Measurements from ENCODE around the gene ZNF554. TPM values are rescaled to one million over a fixed set of nuclear protein-coding genes. Genes with fewer than 3 reads are reported as not detected.

The ZNF554 gene
- total RNA-seq, 2 experiments from 2014 or later: 0.83 to 1.5 TPM

- TF ChIP-seq CTCF (IDR thresholded peaks at IDR 0.05): no peak
- H3K27ac Mint-ChIP-seq: peak overlapping the region; percentile 76
- peak; percentile 49 for ATAC-seq
- intact Hi-C loops (cut with micrococcal nuclease): no loop called here
- H3K27me3 Mint-ChIP-seq: no peaks in the 10 kb centered on the region
- H3K4me3 Mint-ChIP-seq: no peak overlapping the region
- DNase-seq: no peak
- H3K4me1 Mint-ChIP-seq (ENCODE audit: low read depth): peaks cover 19% of the 10 kb centered on the region
- ChIA-PET CTCF (interaction anchor here (1.7 kb wide), 1 partner anchor 208 kb away, joined by 3 read pairs; no protein-coding TSS in a partner anchor), POLR2A (no interaction called here)
- peaks cover 41% of the 10 kb centered on the region for H3K36me3 Mint-ChIP-seq (ENCODE audit: low read depth)
- H3K9me3 Mint-ChIP-seq: peaks cover 38% of the 10 kb centered on the region
These were observed 36.9 kb downstream of the ZNF554 start for GRCh38 chr19:2856457-2857050.

- intact Hi-C loops (cut with micrococcal nuclease): no loop called here
- peaks cover 19% of the 10 kb centered on the region for H3K4me1 Mint-ChIP-seq (ENCODE audit: low read depth)
- peaks cover 18% of the 10 kb centered on the region for H3K36me3 Mint-ChIP-seq (ENCODE audit: low read depth)
- ChIA-PET CTCF (interaction anchor here (1.0 to 2.1 kb wide), 3 partner anchors 14 to 210 kb away, joined by 3 to 6 read pairs (median 3); no protein-coding TSS in a partner anchor), POLR2A (no interaction called here)
- DNase-seq (no peak), ATAC-seq (no peak)
- H3K4me3 Mint-ChIP-seq: no peak overlapping the region
- no peak for TF ChIP-seq CTCF (IDR thresholded peaks at IDR 0.05)
- no peak overlapping the region for H3K27ac Mint-ChIP-seq
- no peaks in the 10 kb centered on the region for H3K27me3 Mint-ChIP-seq
- peaks cover 19% of the 10 kb centered on the region for H3K9me3 Mint-ChIP-seq
These were observed 39.2 kb downstream of the ZNF554 start for GRCh38 chr19:2858864-2859263.

- ChIA-PET POLR2A (no interaction called here), CTCF (no interaction called here)
- Mint-ChIP-seq H3K27me3 (peaks cover 2% of the 10 kb centered on the region), H3K9me3 (no peaks in the 10 kb centered on the region), H3K4me3 (no peak overlapping the region), H3K36me3 (ENCODE audit: low read depth) (no peaks in the 10 kb centered on the region), H3K4me1 (ENCODE audit: low read depth) (peaks cover 2% of the 10 kb centered on the region), H3K27ac (no peak overlapping the region)
- no peak for TF ChIP-seq CTCF (IDR thresholded peaks at IDR 0.05)
- no peak for DNase-seq
- ATAC-seq: no peak
- intact Hi-C loops (cut with micrococcal nuclease): no loop called here
These were observed 44.1 kb downstream of the ZNF554 start for GRCh38 chr19:2863816-2864215.

DNA sequence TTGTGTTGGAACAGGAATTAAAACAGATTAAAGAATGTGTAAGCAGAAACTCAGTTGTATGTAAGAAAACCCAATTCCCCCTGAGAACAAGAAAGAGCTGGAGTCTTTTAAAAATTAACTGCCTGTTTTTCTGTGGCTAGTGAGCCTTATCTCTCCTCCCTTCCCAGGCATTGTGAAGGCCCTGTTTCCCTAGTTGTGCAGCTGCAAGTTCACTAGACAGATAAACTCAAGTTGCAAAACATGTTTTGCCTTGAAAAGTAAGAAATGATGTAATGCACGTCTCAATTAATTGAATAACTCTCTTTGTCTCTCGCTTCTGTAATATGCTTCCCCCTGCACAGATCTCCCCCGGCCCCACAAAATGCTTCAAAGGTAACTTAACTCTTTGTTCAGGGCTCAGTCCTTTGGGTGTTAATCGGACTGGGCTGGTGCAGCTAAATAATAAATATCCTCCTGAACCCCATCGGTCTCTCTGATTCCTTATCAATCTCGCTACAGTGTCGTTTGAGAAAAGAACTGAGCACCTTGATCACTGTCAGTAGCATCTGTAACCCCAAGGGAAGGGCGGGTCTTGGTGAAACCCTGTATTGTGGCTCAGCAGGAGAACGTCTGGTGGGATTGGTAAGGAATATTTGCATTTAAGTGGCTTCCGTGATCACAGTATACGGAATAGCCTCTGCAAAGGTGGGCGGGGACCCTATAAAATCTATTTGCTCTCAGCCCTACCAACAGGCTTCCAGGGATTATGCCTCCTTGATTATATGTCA, 45.8 kb downstream of the ZNF554 start:
- TF ChIP-seq CTCF (IDR thresholded peaks at IDR 0.05): no peak
- DNase-seq: no peak
- peaks cover 2% of the 10 kb centered on the region for H3K27me3 Mint-ChIP-seq
- no peak overlapping the region for H3K27ac Mint-ChIP-seq
- intact Hi-C loops (cut with micrococcal nuclease): no loop called here
- H3K4me3 Mint-ChIP-seq: no peak overlapping the region
- H3K36me3 Mint-ChIP-seq (ENCODE audit: low read depth): no peaks in the 10 kb centered on the region
- ATAC-seq: no peak
- ChIA-PET POLR2A (no interaction called here), CTCF (interaction anchor here (0.7 kb wide), 1 partner anchor 396 kb away, joined by 4 read pairs; no protein-coding TSS in a partner anchor)
- no peaks in the 10 kb centered on the region for H3K4me1 Mint-ChIP-seq (ENCODE audit: low read depth)
- no peaks in the 10 kb centered on the region for H3K9me3 Mint-ChIP-seq

DNA sequence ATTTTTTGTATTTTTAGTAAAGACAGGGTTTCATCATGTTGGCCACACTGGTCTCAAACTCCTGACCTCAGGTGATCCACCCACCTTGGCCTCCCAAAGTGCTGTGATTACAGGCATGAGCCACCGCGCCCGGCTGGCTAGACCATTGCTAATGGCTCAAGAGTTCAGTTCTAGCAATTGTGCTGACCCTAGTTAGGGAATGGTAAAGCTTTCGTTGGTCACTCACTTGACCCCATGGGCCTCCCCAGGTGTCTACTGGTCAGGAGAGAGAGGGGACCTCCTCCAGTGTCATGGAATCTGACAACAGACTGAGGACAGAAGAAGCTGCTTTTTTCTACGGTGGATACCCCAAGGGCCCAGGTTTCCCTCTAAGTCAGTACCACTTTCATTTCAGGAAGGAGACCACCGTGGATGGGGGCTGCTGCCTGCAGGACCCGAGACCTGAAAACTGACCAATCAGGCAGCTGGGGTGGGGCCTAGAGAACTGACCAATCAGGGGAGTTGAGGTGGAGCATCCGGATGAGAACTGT, 46.9 kb downstream of the ZNF554 start:
- POLR2A ChIA-PET: no interaction called here
- DNase-seq: no peak
- Mint-ChIP-seq H3K27me3 (peaks cover 2% of the 10 kb centered on the region), H3K4me1 (ENCODE audit: low read depth) (no peaks in the 10 kb centered on the region), H3K4me3 (no peak overlapping the region), H3K36me3 (ENCODE audit: low read depth) (no peaks in the 10 kb centered on the region), H3K27ac (no peak overlapping the region), H3K9me3 (no peaks in the 10 kb centered on the region)
- no peak for ATAC-seq
- intact Hi-C loops (cut with micrococcal nuclease): no loop called here
- no peak for TF ChIP-seq CTCF (IDR thresholded peaks at IDR 0.05)
- CTCF ChIA-PET: interaction anchor here (1.1 kb wide), 1 partner anchor 21 kb away, joined by 6 read pairs; no protein-coding TSS in a partner anchor
